WTC11 (cell line): Measurements from ENCODE around the gene UBL5. TPM values are rescaled to one million over a fixed set of nuclear protein-coding genes. Genes with fewer than 3 reads are reported as not detected.

ENCODE experiments used
- ATAC-seq: fragments of 200-7000 bp; cut with Tn5 transposase; 2 replicates; pipeline ENCODE4 v1.10.0; 2021; ENCODE audit warnings: mild to moderate bottlenecking, moderate library complexity
- CTCF ChIA-PET: fragments of 300-600 bp; sonication (Branson Sonifier 250); formaldehyde crosslinking; loops from one replicate; lab custom pipeline; 2021; ENCODE audit warnings: antibody characterized with exemption; lab: Charles Lee
- POLR2A ChIA-PET: fragments of 350-600 bp; sonication (Branson Sonifier 250); formaldehyde crosslinking; loops from one replicate; lab custom pipeline; 2021; ENCODE audit warnings: antibody characterized with exemption; lab: Charles Lee
- DNase-seq: peaks from one replicate; pipeline ENCODE4 v3.0.0; 2021; ENCODE audit warnings: low spot score
- H3K27ac Mint-ChIP-seq: 2 replicates; pipeline ENCODE4 v1.8.0; 2021; ENCODE audit warnings: mixed read lengths
- H3K27me3 Mint-ChIP-seq: 2 replicates; pipeline ENCODE4 v1.8.0; 2021; ENCODE audit warnings: low read depth, mild to moderate bottlenecking, moderate library complexity, mixed read lengths
- H3K36me3 Mint-ChIP-seq: 2 replicates; pipeline ENCODE4 v1.8.0; 2021; ENCODE audit warnings: mixed read lengths
- H3K4me1 Mint-ChIP-seq: 2 replicates; pipeline ENCODE4 v1.8.0; 2022; ENCODE audit warnings: mixed read lengths
- H3K4me3 Mint-ChIP-seq: 2 replicates; pipeline ENCODE4 v1.8.0; 2021; ENCODE audit warnings: mild to moderate bottlenecking, moderate library complexity, mixed read lengths
- H3K9me3 Mint-ChIP-seq: 2 replicates; pipeline ENCODE4 v1.8.0; 2021; ENCODE audit warnings: mixed read lengths
- AFF4 ChIP-seq: sonication (generic); formaldehyde crosslinking; IDR thresholded peaks from 2 replicates; pipeline ENCODE4 v1.8.1; 2023; ENCODE audit warnings: mild to moderate bottlenecking, missing genetic modification reagents, borderline replicate concordance
- ARID4B ChIP-seq: sonication (generic); formaldehyde crosslinking; IDR thresholded peaks from 2 replicates; pipeline ENCODE4 v1.8.0; 2023; ENCODE audit warnings: missing genetic modification reagents, mild to moderate bottlenecking, borderline replicate concordance
- ERG ChIP-seq: fragments of 250-450 bp; sonication (Bioruptor Pico); IDR thresholded peaks from 2 replicates; pipeline ENCODE4 v1.8.0; 2021; ENCODE audit warnings: mild to moderate bottlenecking
- ESRRA ChIP-seq: sonication (generic); formaldehyde crosslinking; IDR thresholded peaks from 2 replicates; pipeline ENCODE4 v1.8.1; 2022; ENCODE audit warnings: mild to moderate bottlenecking, missing genetic modification reagents, borderline replicate concordance
- FOXK1 ChIP-seq: sonication (generic); formaldehyde crosslinking; IDR thresholded peaks from 2 replicates; pipeline ENCODE4 v1.8.0; 2022; ENCODE audit warnings: mild to moderate bottlenecking, moderate library complexity, missing genetic modification reagents
- FOXP4 ChIP-seq: sonication (generic); formaldehyde crosslinking; IDR thresholded peaks from 2 replicates; pipeline ENCODE4 v1.8.0; 2022; ENCODE audit warnings: mild to moderate bottlenecking, missing genetic modification reagents
- GRHL2 ChIP-seq: fragments of 250-450 bp; sonication (Bioruptor Pico); IDR thresholded peaks from 2 replicates; pipeline ENCODE4 v1.8.0; 2022; ENCODE audit warnings: mild to moderate bottlenecking, moderate library complexity; ENCODE audit not compliant: insufficient replicate concordance, severe bottlenecking
- JAZF1 ChIP-seq: fragments of 250-450 bp; sonication (Bioruptor Pico); IDR thresholded peaks from 2 replicates; pipeline ENCODE4 v1.9.0; 2021; ENCODE audit warnings: moderate library complexity, mild to moderate bottlenecking, inconsistent platforms
- MAX ChIP-seq: sonication (generic); formaldehyde crosslinking; IDR thresholded peaks from 2 replicates; pipeline ENCODE4 v1.8.0; 2022; ENCODE audit warnings: mild to moderate bottlenecking, missing genetic modification reagents
- NFE2L1 ChIP-seq: sonication (generic); formaldehyde crosslinking; IDR thresholded peaks from 2 replicates; pipeline ENCODE4 v1.8.1; 2023; ENCODE audit warnings: missing genetic modification reagents
- NR1H2 ChIP-seq: sonication (generic); formaldehyde crosslinking; IDR thresholded peaks from 2 replicates; pipeline ENCODE4 v1.9.0; 2021; ENCODE audit warnings: mild to moderate bottlenecking, moderate library complexity, missing genetic modification reagents
- NR2C2 ChIP-seq: sonication (generic); formaldehyde crosslinking; IDR thresholded peaks from 2 replicates; pipeline ENCODE4 v1.8.0; 2022; ENCODE audit warnings: mild to moderate bottlenecking, missing genetic modification reagents
- OVOL2 ChIP-seq: fragments of 250-450 bp; sonication (Bioruptor Pico); IDR thresholded peaks from 2 replicates; pipeline ENCODE4 v1.9.0; 2021; ENCODE audit warnings: mild to moderate bottlenecking, borderline replicate concordance
- RELA ChIP-seq: sonication (generic); formaldehyde crosslinking; IDR thresholded peaks from 2 replicates; pipeline ENCODE4 v1.8.1; 2022; ENCODE audit warnings: missing genetic modification reagents, mild to moderate bottlenecking, borderline replicate concordance
- TP53 ChIP-seq: sonication (generic); formaldehyde crosslinking; IDR thresholded peaks from 2 replicates; pipeline ENCODE4 v1.8.1; 2023; ENCODE audit warnings: mild to moderate bottlenecking, missing genetic modification reagents
- ZBTB21 ChIP-seq: sonication (generic); formaldehyde crosslinking; IDR thresholded peaks from 2 replicates; pipeline ENCODE4 v1.8.1; 2023; ENCODE audit warnings: mild to moderate bottlenecking, missing genetic modification reagents, borderline replicate concordance
- ZNF121 ChIP-seq: sonication (generic); formaldehyde crosslinking; IDR thresholded peaks from 2 replicates; pipeline ENCODE4 v1.8.0; 2023; ENCODE audit warnings: missing genetic modification reagents
- ZNF138 ChIP-seq: sonication (generic); formaldehyde crosslinking; conservative IDR thresholded peaks from 2 replicates; pipeline ENCODE4 v1.8.1; 2022; ENCODE audit warnings: mild to moderate bottlenecking, moderate library complexity, missing genetic modification reagents
- ZNF512 ChIP-seq: sonication (generic); formaldehyde crosslinking; IDR thresholded peaks from 2 replicates; pipeline ENCODE4 v1.8.1; 2022; ENCODE audit warnings: missing genetic modification reagents, borderline replicate concordance
- ZNF671 ChIP-seq: fragments of 250-450 bp; sonication (Bioruptor Pico); IDR thresholded peaks from 2 replicates; pipeline ENCODE4 v1.8.0; 2021; ENCODE audit warnings: mild to moderate bottlenecking
- total RNA-seq: library from RNA; stranded (reverse); gene quantifications from 3 replicates; pipeline ENCODE4 v1.2.3, GENCODE V29; 2021

Gene UBL5
- total RNA-seq, 1 experiment from 2014 or later, result 402 TPM

- DNase-seq (no peak), ATAC-seq (no peak)
- Mint-ChIP-seq H3K9me3 (no peaks in the 10 kb centered on the region), H3K4me1 (peaks cover 14% of the 10 kb centered on the region), H3K27me3 (no peaks in the 10 kb centered on the region), H3K27ac (no peak overlapping the region; the same call in 1 of the 2 replicates), H3K4me3 (peak overlapping the region; percentile 87), H3K36me3 (peaks cover 11% of the 10 kb centered on the region)
- ChIA-PET POLR2A (interaction anchor here (0.9 kb wide), 1 partner anchor 17 kb away, joined by 3 read pairs; the partner anchor contains the start of gene FBXL12), CTCF (interaction anchor here (0.8 to 1.4 kb wide), 14 partner anchors 10 to 248 kb away, joined by 3 to 9 read pairs (median 4); partner anchors contain the start of genes FBXL12 and ZNF846)
- TF ChIP-seq RELA (CRISPR knock-in tag), result 0 out of 2 replicates have a peak, but pooled peaks have one; percentile 12
- 0 out of 2 replicates have a peak, but pooled peaks have one; percentile 42 for TF ChIP-seq ZNF121 (CRISPR knock-in tag)
- no peak for TF ChIP-seq MAX (CRISPR knock-in tag)
- TF ChIP-seq FOXP4 (CRISPR knock-in tag), result 0 out of 2 replicates have a peak, but pooled peaks have one; percentile 3
These were observed 7.8 kb downstream of the UBL5 start for GRCh38 chr19:9835507-9835949.

- H3K4me3 Mint-ChIP-seq, result peak overlapping the region; percentile 87
- ATAC-seq (no peak), DNase-seq (no peak)
- H3K4me1 Mint-ChIP-seq, result peaks cover 14% of the 10 kb centered on the region
- no peaks in the 10 kb centered on the region for H3K9me3 Mint-ChIP-seq
- POLR2A ChIA-PET, result no interaction called here
- H3K27ac Mint-ChIP-seq, result peak overlapping the region; percentile 56
- peaks cover 13% of the 10 kb centered on the region for H3K36me3 Mint-ChIP-seq
- CTCF ChIA-PET, result no interaction called here
- no peaks in the 10 kb centered on the region for H3K27me3 Mint-ChIP-seq
- TF ChIP-seq TP53 (CRISPR knock-in tag), result no peak
- no peak for TF ChIP-seq JAZF1 (CRISPR knock-in tag)
- TF ChIP-seq ERG (CRISPR knock-in tag), result no peak
- no peak for TF ChIP-seq FOXK1 (CRISPR knock-in tag)
- TF ChIP-seq ZNF512 (CRISPR knock-in tag), result no peak
- no peak for TF ChIP-seq ZNF138
- no peak for TF ChIP-seq AFF4 (CRISPR knock-in tag)
- no peak for TF ChIP-seq OVOL2 (CRISPR knock-in tag)
- TF ChIP-seq NR1H2 (CRISPR knock-in tag), result no peak
- TF ChIP-seq ESRRA (CRISPR knock-in tag), result no peak
- no peak for TF ChIP-seq GRHL2
- TF ChIP-seq ZNF671 (CRISPR knock-in tag), result no peak
- no peak for TF ChIP-seq NR2C2 (CRISPR knock-in tag)
- no peak for TF ChIP-seq ZBTB21 (CRISPR knock-in tag)
- no peak for TF ChIP-seq NFE2L1 (CRISPR knock-in tag)
- TF ChIP-seq ARID4B, result no peak
These were observed 8.3 kb downstream of the UBL5 start for GRCh38 chr19:9836021-9836420.
